Measurements from ENCODE around the gene ZIC1. TPM values are rescaled to one million over a fixed set of nuclear protein-coding genes. Genes with fewer than 3 reads are reported as not detected.

Gene ZIC1
- total RNA-seq, 3 donors from 2014 or later: 0.48 TPM; not detected in 2

GRCh38 chr3:147408188-147409100, 721 bp upstream of the ZIC1 start:
- no peak overlapping the region for H3K4me3 ChIP-seq
- intact Hi-C loops (cut with DNase I, micrococcal nuclease): no loop called here
- no peaks in the 10 kb centered on the region for H3K9me3 ChIP-seq
- peaks cover 7% of the 10 kb centered on the region for H3K4me1 ChIP-seq (ENCODE audit: low read depth)
- ATAC-seq (no peak), DNase-seq (no peak)
- no peak for TF ChIP-seq CTCF (IDR thresholded peaks at IDR 0.05)
- no peaks in the 10 kb centered on the region for H3K36me3 ChIP-seq (ENCODE audit: low read depth)

GRCh38 chr3:147410116-147410525, 956 bp downstream of the ZIC1 start:
- H3K9me3 ChIP-seq: no peaks in the 10 kb centered on the region
- TF ChIP-seq CTCF (IDR thresholded peaks at IDR 0.05): no peak

GRCh38 chr3:147410526-147411237, 1.5 kb downstream of the ZIC1 start:
- DNase-seq: no peak
- intact Hi-C loops (cut with DNase I, micrococcal nuclease): no loop called here
- Histone ChIP-seq H3K36me3 (ENCODE audit: low read depth) (no peaks in the 10 kb centered on the region), H3K9me3 (no peaks in the 10 kb centered on the region), H3K4me3 (no peak overlapping the region), H3K4me1 (ENCODE audit: low read depth) (peaks cover 10% of the 10 kb centered on the region)
- no peak for TF ChIP-seq CTCF (IDR thresholded peaks at IDR 0.05)
- ATAC-seq: no peak

More at GRCh38 chr3:147410116-147410525, 956 bp downstream of the ZIC1 start:
- no peak for DNase-seq
- ATAC-seq: no peak
- Histone ChIP-seq H3K36me3 (ENCODE audit: low read depth) (no peaks in the 10 kb centered on the region), H3K4me3 (no peak overlapping the region), H3K4me1 (ENCODE audit: low read depth) (peaks cover 10% of the 10 kb centered on the region)
- intact Hi-C loops (cut with DNase I, micrococcal nuclease): no loop called here

GRCh38 chr3:147411238-147411814, 2.2 kb downstream of the ZIC1 start:
- Histone ChIP-seq H3K9me3 (no peaks in the 10 kb centered on the region), H3K36me3 (ENCODE audit: low read depth) (no peaks in the 10 kb centered on the region), H3K4me1 (ENCODE audit: low read depth) (peaks cover 10% of the 10 kb centered on the region), H3K4me3 (no peak overlapping the region)
- ATAC-seq: no peak
- intact Hi-C loops (cut with DNase I, micrococcal nuclease): no loop called here
- no peak for TF ChIP-seq CTCF (IDR thresholded peaks at IDR 0.05)
- DNase-seq: no peak

- DNase-seq: no peak
- no peaks in the 10 kb centered on the region for H3K9me3 ChIP-seq
These were observed 2.7 kb downstream of the ZIC1 start for GRCh38 chr3:147411815-147412241.

More at GRCh38 chr3:147411815-147412241, 2.7 kb downstream of the ZIC1 start:
- no peak overlapping the region for H3K4me3 ChIP-seq
- intact Hi-C loops (cut with DNase I, micrococcal nuclease): no loop called here
- H3K4me1 ChIP-seq (ENCODE audit: low read depth): peaks cover 10% of the 10 kb centered on the region
- no peak for TF ChIP-seq CTCF (IDR thresholded peaks at IDR 0.05)
- no peaks in the 10 kb centered on the region for H3K36me3 ChIP-seq (ENCODE audit: low read depth)
- no peak for ATAC-seq
